ENCODE data around the gene ALG1.

Gene ALG1

GRCh38 chr16:5071681-5072333 lies at the start of gene ALG1:
Gene ALG1 (plus strand): TSS chr16:5071843. CDS start chr16:5071850, 7 bp downstream.
- FAIRE-seq: peak; percentile 83
- DNase-seq (ENCODE audit: insufficient read length, low spot score): peak; percentile 94

GRCh38 chr16:5022521-5022920 lies 49.1 kb upstream of the ALG1 start:
- DNase-seq (ENCODE audit: insufficient read length, low spot score) (no peak), FAIRE-seq (no peak)

GRCh38 chr16:5024632-5025031 lies 47.0 kb upstream of the ALG1 start:
- DNase-seq (ENCODE audit: insufficient read length, low spot score): no peak
- no peak for FAIRE-seq

- no peak for DNase-seq (ENCODE audit: insufficient read length, low spot score)
- FAIRE-seq: no peak
These were observed 46.4 kb upstream of the ALG1 start for GRCh38 chr16:5025171-5025632.

GRCh38 chr16:5026664-5027063 lies 45.0 kb upstream of the ALG1 start:
- FAIRE-seq (no peak), DNase-seq (ENCODE audit: insufficient read length, low spot score) (no peak)

- FAIRE-seq (no peak), DNase-seq (ENCODE audit: insufficient read length, low spot score) (no peak)
These were observed 44.6 kb upstream of the ALG1 start for GRCh38 chr16:5027086-5027485.

- no peak for DNase-seq (ENCODE audit: insufficient read length, low spot score)
- no peak for FAIRE-seq
These were observed 43.9 kb upstream of the ALG1 start for GRCh38 chr16:5027575-5028235.

- DNase-seq (ENCODE audit: insufficient read length, low spot score) (no peak), FAIRE-seq (no peak)
These were observed 42.6 kb upstream of the ALG1 start for GRCh38 chr16:5028950-5029475.

- no peak for DNase-seq (ENCODE audit: insufficient read length, low spot score)
- FAIRE-seq: no peak
These were observed 41.3 kb upstream of the ALG1 start for GRCh38 chr16:5030251-5030870.

GRCh38 chr16:5031601-5032000 lies 40.0 kb upstream of the ALG1 start:
- FAIRE-seq (no peak), DNase-seq (ENCODE audit: insufficient read length, low spot score) (no peak)

- no peak for FAIRE-seq
- no peak for DNase-seq (ENCODE audit: insufficient read length, low spot score)
These were observed 38.9 kb upstream of the ALG1 start for GRCh38 chr16:5032748-5033167.

GRCh38 chr16:5033256-5034166 lies 38.1 kb upstream of the ALG1 start, which contains the start of gene NAGPA:
Gene NAGPA (minus strand): TSS chr16:5033935. CDS start chr16:5033914, 21 bp downstream.
- FAIRE-seq: peak; percentile 97
- DNase-seq (ENCODE audit: insufficient read length, low spot score): peak; percentile 95

GRCh38 chr16:5034167-5034523 lies 37.5 kb upstream of the ALG1 start:
- FAIRE-seq (no peak), DNase-seq (ENCODE audit: insufficient read length, low spot score) (no peak)

GRCh38 chr16:5035909-5036227 lies 35.8 kb upstream of the ALG1 start:
- DNase-seq (ENCODE audit: insufficient read length, low spot score): no peak
- FAIRE-seq: no peak

- no peak for FAIRE-seq
- DNase-seq (ENCODE audit: insufficient read length, low spot score): no peak
These were observed 35.2 kb upstream of the ALG1 start for GRCh38 chr16:5036228-5037156.

GRCh38 chr16:5040451-5040850 lies 31.2 kb upstream of the ALG1 start:
- no peak for DNase-seq (ENCODE audit: insufficient read length, low spot score)
- FAIRE-seq: no peak

- no peak for FAIRE-seq
- DNase-seq (ENCODE audit: insufficient read length, low spot score): peak; percentile 45
These were observed 30.0 kb upstream of the ALG1 start for GRCh38 chr16:5041600-5042133.

- no peak for FAIRE-seq
- no peak for DNase-seq (ENCODE audit: insufficient read length, low spot score)
These were observed 29.0 kb upstream of the ALG1 start for GRCh38 chr16:5042574-5043171.

- no peak for FAIRE-seq
- no peak for DNase-seq (ENCODE audit: insufficient read length, low spot score)
These were observed 27.6 kb upstream of the ALG1 start for GRCh38 chr16:5044011-5044540.

Data from GM19239 (cell line).